Measurements from ENCODE around the gene CNGA2. TPM values are rescaled to one million over a fixed set of nuclear protein-coding genes. Genes with fewer than 3 reads are reported as not detected.

The CNGA2 gene
- total RNA-seq, 1 experiment from 2014 or later = not detected

DNA sequence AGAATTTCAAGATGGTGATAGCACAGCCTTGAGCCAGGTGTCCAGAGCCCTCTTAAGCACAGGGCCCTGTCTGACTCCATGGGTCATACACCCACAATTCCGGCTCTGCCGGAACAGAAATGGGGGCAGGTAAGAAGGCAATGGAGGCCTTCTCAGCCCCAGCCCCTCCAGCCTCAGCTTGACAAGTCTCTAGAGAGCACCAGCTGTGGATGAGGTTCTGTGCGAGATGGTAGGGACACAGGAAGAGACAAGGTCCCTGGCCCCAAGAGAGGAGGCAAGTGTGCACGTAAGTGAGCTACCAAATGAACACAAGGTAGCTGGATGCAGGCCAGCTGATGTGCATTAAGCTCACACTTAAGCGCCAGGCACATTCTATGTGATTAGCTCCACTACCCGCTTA, 41.7 kb upstream of the CNGA2 start:
- Mint-ChIP-seq H3K36me3 (ENCODE audit: insufficient read depth, unreplicated experiment) (no peaks in the 10 kb centered on the region), H3K27ac (ENCODE audit: unreplicated experiment) (no peak overlapping the region), H3K4me1 (ENCODE audit: low read depth, unreplicated experiment) (no peaks in the 10 kb centered on the region), H3K4me3 (ENCODE audit: unreplicated experiment) (no peak overlapping the region), H3K27me3 (ENCODE audit: insufficient read depth, unreplicated experiment) (peaks cover 5% of the 10 kb centered on the region), H3K9me3 (ENCODE audit: unreplicated experiment) (no peaks in the 10 kb centered on the region)
- H3K36me3 ChIP-seq (ENCODE audit: control insufficient read depth, insufficient read depth, low read length) = no peaks in the 10 kb centered on the region
- no peak overlapping the region for H3K4me3 ChIP-seq (ENCODE audit: low read depth, low read length)
- H3K4me1 ChIP-seq = no peaks in the 10 kb centered on the region
- intact Hi-C loops (cut with micrococcal nuclease; ENCODE audit: unreplicated experiment) = no loop called here
- CTCF ChIA-PET = no interaction called here
- H3K9me3 ChIP-seq = no peaks in the 10 kb centered on the region
- no peaks in the 10 kb centered on the region for H3K27me3 ChIP-seq (replicated peaks; ENCODE audit: control insufficient read depth, insufficient read depth, low read length)
- BruUV-seq (replicated peaks) = no TSS peak
- TF ChIP-seq, protein P1, sequence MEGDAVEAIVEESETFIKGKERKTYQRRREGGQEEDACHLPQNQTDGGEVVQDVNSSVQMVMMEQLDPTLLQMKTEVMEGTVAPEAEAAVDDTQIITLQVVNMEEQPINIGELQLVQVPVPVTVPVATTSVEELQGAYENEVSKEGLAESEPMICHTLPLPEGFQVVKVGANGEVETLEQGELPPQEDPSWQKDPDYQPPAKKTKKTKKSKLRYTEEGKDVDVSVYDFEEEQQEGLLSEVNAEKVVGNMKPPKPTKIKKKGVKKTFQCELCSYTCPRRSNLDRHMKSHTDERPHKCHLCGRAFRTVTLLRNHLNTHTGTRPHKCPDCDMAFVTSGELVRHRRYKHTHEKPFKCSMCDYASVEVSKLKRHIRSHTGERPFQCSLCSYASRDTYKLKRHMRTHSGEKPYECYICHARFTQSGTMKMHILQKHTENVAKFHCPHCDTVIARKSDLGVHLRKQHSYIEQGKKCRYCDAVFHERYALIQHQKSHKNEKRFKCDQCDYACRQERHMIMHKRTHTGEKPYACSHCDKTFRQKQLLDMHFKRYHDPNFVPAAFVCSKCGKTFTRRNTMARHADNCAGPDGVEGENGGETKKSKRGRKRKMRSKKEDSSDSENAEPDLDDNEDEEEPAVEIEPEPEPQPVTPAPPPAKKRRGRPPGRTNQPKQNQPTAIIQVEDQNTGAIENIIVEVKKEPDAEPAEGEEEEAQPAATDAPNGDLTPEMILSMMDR (IDR thresholded peaks at IDR 0.05; ENCODE audit: insufficient read depth in 1 of 2, low read depth in 1 of 2, low read length in 1 of 2, severe bottlenecking in 1 of 2, unreplicated experiment in 1 of 2) = no peak
- DNase-seq = no peak
- POLR2A ChIA-PET = no interaction called here

GRCh38 chrX:151694121-151694520, 40.4 kb upstream of the CNGA2 start:
- no peak overlapping the region for H3K4me3 Mint-ChIP-seq (ENCODE audit: unreplicated experiment)
- POLR2A ChIA-PET = no interaction called here
- no peaks in the 10 kb centered on the region for H3K4me1 Mint-ChIP-seq (ENCODE audit: low read depth, unreplicated experiment)
- Histone ChIP-seq H3K27me3 (replicated peaks; ENCODE audit: control insufficient read depth, insufficient read depth, low read length) (no peaks in the 10 kb centered on the region), H3K4me3 (ENCODE audit: low read depth, low read length) (no peak overlapping the region), H3K9me3 (no peaks in the 10 kb centered on the region), H3K4me1 (no peaks in the 10 kb centered on the region), H3K36me3 (ENCODE audit: control insufficient read depth, insufficient read depth, low read length) (no peaks in the 10 kb centered on the region)
- H3K9me3 Mint-ChIP-seq (ENCODE audit: unreplicated experiment) = no peaks in the 10 kb centered on the region
- intact Hi-C loops (cut with micrococcal nuclease; ENCODE audit: unreplicated experiment) = no loop called here
- peaks cover 5% of the 10 kb centered on the region for H3K27me3 Mint-ChIP-seq (ENCODE audit: insufficient read depth, unreplicated experiment)
- no peak for DNase-seq
- TF ChIP-seq, protein P1 (IDR thresholded peaks at IDR 0.05; ENCODE audit: insufficient read depth in 1 of 2, low read depth in 1 of 2, low read length in 1 of 2, severe bottlenecking in 1 of 2, unreplicated experiment in 1 of 2) = no peak
- no peaks in the 10 kb centered on the region for H3K36me3 Mint-ChIP-seq (ENCODE audit: insufficient read depth, unreplicated experiment)
- CTCF ChIA-PET = no interaction called here
- BruUV-seq (replicated peaks) = no TSS peak
- no peak overlapping the region for H3K27ac Mint-ChIP-seq (ENCODE audit: unreplicated experiment)

DNA sequence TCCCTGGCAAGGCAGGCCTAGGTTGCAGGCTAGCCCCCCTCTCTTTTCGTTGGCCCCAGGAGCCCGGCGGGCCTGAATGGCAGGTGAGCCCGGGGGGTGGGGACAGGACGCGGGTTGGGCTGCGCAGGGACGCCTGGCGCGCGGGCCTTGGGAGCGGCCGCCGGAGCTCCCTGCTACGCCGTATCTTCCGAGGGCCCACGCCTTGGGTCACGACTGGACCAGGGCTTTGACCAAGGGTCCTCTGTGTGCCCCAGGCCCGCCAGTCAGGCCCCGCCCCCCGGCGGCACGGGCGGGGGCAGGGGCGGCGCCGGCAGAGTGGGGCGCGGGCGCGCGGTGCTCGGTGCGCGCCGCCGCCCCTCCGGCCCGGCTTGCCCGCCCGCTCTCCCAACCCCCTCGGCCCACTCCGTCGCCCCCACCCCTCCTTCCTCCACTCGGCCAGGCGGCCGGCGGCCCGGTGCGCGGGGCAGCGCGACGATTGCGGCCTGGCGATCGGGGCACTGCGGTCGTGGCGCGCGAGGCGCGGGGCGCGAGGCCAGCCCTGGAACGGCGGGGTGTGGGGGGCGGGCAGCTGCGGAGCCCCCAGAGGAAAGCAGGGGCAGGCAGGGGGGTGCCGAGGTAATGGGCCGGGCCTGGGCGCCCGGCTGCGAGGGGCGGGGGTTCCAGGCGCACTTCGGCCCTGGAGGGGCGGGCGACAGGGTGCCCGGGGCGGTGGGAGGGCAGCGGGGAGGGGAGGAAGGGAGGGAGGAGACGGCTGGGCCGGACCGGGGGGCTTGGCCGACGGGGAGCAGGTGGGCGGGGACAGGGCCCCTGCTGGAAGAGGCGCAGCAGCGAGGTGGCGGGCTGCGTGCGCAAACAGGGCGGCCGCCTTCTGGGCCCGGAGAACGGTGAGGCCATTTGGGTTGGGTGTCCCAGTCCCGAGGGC, 39.6 kb upstream of the CNGA2 start, which contains the start of gene PRRG3:
TSS of gene PRRG3 (plus strand) at position 798 of the 922 bp plus-strand sequence. CDS start 3,357 bp downstream, outside the sequence.
- H3K4me3 ChIP-seq (ENCODE audit: low read depth, low read length) = no peak within 1 kb of the TSS
- DNase-seq = no peak
- POLR2A ChIA-PET = no interaction called here

More for the DNA sequence above, 39.6 kb upstream of the CNGA2 start, which contains the start of gene PRRG3:
- BruUV-seq (replicated peaks) = no TSS peak
- intact Hi-C loops (cut with micrococcal nuclease; ENCODE audit: unreplicated experiment) = no loop called here
- CTCF ChIA-PET = no interaction called here
- no peaks in the 10 kb centered on the region for H3K4me1 Mint-ChIP-seq (ENCODE audit: low read depth, unreplicated experiment)
- Histone ChIP-seq H3K9me3 (no peaks in the 10 kb centered on the region), H3K36me3 (ENCODE audit: control insufficient read depth, insufficient read depth, low read length) (no peaks in the 10 kb centered on the region), H3K27me3 (replicated peaks; ENCODE audit: control insufficient read depth, insufficient read depth, low read length) (no peaks in the 10 kb centered on the region), H3K4me1 (no peaks in the 10 kb centered on the region)
- H3K36me3 Mint-ChIP-seq (ENCODE audit: insufficient read depth, unreplicated experiment) = no peaks in the 10 kb centered on the region
- H3K9me3 Mint-ChIP-seq (ENCODE audit: unreplicated experiment) = no peaks in the 10 kb centered on the region
- no peak within 1 kb of the TSS for H3K4me3 Mint-ChIP-seq (ENCODE audit: unreplicated experiment)
- H3K27me3 Mint-ChIP-seq (ENCODE audit: insufficient read depth, unreplicated experiment) = peaks cover 5% of the 10 kb centered on the region
- TF ChIP-seq, protein P1 (IDR thresholded peaks at IDR 0.05; ENCODE audit: insufficient read depth in 1 of 2, low read depth in 1 of 2, low read length in 1 of 2, severe bottlenecking in 1 of 2, unreplicated experiment in 1 of 2) = no peak
- no peak within 1 kb of the TSS for H3K27ac Mint-ChIP-seq (ENCODE audit: unreplicated experiment)
